HG03095 (cell line): ENCODE results near the gene THG1L.
"Not testable (repeated sequence)": the region's sequence is repeated elsewhere in the genome, so short reads cannot be mapped to it uniquely, and the experiment has no call there.

Source experiments
- ATAC-seq: cut with Tn5 transposase; IDR thresholded peaks from one replicate; pipeline ENCODE4 v1.9.1; 2021; ENCODE audit warnings: moderate library complexity; ENCODE audit not compliant: unreplicated experiment

The THG1L gene

DNA sequence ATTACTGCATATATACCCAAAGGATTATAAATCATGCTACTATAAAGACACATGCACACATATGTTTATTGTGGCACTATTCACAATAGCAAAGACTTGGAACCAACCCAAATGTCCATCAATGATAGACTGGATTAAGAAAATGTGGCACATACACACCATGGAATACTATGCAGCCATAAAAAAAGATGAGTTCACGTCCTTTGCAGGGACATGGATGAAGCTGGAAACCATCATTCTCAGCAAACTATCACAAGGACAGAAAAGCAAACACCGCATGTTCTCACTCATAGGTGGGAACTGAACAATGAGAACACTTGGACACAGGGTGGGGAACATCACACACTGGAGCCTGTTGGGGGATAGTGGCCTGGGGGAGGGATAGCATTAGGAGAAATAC, 4.6 kb upstream of the THG1L start:
- not testable (repeated sequence) for ATAC-seq

DNA sequence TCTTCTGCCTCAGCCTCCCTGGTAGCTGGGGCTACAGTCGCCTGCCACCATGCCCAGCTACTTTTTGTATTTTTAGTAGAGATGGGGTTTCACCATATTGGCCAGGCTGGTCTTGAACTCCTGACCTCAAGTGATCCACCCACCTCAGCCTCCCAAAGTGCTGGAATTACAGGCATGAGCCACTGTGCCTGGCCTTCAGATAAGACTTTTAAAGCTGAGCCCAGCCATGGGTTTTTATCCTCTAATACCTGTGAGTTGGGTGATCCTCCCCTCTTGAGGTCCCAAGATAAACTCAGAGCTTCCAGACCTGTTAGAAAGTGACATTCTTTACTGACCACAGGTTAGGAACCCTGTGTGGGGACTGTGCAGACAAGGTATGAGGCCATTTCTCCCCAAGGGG, 3.4 kb upstream of the THG1L start:
- not testable (repeated sequence) for ATAC-seq

DNA sequence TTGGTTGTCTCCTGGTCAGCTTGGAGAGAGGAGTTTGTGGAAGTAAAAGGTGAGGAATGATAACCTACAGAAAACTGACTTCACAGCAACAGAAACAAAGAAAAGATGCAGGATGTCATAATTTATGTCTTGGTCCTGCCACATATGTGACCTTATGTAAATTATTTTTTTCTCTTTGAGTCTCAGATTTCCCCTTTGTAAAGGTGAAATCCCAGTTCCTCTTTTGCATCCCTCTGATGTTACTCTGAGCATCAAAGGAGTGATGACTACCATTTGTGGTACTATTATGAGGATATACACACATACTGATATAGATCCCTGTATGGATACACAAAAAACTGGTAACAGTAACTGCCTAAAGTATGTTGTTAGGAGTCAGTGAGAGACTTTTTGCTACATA, 1.4 kb upstream of the THG1L start:
- ATAC-seq, result peak; percentile 81

DNA sequence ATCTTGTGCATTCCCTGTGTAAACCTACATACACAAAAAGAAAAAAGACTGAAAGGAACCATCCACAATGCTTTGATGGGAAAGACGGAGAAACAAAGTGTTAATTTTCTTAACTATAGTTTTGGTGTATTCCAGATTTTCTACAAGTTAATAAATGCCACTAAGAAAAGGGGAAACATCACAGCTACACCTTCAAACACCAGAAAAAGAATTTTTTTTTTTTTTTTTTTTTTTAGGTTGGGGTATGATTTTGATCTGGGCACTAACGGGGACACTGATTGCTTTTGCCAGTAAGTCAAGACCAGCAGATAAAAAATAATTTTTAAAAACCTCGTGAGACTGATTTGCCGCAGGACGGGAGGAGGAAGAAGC, 334 bp upstream of the THG1L start:
- ATAC-seq, result no peak

DNA sequence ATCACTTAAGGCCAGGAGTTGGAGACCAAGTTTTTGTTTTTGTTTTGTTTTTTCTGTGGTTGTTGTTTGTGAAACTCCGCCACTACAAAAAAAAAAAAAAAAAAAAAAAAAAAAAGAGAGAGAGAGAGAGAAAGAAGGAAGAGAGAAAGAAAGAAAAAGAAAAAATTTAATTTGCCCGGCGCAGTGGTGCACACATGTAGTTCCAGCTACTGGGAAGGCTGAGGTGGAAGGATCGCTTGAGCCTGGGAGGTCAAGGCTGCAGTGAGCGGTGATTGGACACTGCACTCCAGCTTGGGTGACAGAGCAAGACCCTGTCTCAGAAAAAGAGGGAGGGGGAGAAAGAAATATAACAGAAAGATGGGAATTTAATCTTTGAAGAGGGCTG, 902 bp downstream of the THG1L start:
- no peak for ATAC-seq

DNA sequence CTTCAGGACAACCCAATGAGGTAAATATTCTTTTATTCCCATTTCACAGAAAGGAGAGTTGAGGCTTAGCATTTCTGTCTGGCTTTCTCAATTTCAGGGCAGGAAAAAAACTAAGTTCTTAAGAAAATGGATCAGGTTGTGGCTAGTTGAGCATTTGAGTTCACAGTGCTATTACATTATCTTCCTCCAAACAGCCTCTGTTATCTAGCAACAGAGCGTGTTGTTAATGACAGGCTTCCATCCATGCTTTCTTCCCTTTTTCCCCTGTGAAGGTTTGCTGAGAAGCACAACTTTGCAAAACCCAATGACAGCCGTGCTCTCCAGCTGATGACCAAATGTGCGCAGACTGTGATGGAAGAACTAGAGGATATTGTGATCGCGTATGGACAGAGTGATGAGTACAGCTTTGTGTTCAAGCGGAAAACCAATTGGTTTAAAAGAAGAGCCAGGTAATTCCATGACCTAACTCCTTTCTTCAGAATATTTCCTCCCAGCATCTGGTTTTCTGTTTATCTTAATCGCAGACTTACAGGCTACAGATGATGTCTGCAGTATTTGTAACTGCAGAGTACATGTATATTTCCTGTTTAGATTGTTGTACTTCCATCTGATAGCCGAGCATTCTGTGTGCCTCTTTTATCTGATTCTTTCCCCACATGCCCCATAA, 1.5 kb downstream of the THG1L start:
- ATAC-seq, result no peak

DNA sequence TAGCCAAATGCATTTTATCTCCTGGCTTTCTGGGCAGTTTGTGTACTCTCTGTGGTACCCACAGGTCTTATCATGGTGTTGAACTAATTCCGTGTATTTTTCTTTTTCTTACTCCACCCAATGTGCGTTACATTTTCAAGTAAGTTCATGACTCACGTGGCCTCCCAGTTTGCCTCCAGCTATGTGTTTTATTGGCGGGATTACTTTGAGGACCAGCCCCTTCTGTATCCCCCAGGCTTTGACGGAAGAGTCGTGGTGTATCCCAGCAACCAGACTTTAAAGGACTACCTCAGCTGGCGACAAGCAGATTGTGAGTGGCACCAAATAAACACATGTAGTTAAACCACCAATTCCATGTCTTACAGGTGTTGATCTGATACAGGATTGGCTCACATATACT, 3.2 kb downstream of the THG1L start:
- ATAC-seq, result no peak

DNA sequence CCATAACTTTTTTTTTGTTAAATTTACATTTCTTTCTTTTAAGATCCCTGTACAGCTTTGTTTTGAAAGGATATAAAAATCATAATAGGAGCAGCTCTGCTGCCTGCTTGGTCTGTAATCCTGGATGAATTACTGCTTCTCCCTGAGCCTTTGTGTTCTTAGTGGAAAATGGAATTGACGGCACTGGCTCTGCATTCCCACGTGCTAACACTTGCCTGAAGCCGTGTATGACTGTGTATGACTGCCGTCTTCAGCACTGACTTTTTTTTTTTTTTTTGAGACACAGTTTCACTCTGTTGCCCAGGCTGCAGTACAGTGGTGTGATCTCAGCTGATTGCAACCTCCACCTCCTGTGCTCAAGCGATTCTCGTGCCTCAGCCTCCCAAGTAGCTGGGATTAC, 4.8 kb downstream of the THG1L start:
- ATAC-seq, result no peak

DNA sequence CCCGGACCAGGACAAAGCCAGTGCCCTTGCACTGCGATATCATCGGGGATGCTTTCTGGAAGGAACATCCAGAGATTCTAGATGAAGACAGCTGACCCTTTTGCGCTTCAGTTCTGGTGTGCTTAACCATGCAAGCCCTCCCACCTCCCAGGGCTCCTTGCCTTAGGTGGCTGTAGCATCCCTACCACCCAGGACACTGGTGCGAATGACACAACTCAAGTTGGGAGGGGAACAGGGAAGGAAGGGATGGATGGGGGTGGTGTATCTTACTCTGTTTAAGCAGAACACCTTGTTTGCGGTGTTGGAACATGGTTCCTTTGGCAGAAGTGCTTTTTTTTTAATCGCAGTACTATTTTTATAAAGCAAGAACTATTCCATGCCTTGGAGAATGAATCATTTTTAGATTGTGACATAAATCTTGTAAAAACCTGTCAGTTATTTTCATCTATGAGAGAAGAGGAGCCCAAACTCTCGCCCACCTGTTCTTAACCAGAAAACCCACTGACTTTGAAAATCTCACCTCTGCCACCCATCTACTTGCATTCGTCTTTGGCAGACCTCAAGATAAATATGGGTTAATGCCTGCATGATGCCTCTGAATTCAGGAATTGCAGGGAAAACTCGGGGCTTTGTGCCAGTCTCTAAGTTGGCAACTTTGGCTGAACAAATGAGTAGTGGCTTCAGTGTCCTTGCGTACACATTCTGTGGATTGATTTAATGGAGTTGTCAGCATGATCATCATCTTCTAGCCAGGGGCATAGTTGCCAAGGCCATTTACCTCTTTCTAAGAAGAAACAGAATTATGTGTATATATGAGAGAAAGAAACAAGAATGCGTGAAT, 8.4 kb downstream of the THG1L start:
- no peak for ATAC-seq

DNA sequence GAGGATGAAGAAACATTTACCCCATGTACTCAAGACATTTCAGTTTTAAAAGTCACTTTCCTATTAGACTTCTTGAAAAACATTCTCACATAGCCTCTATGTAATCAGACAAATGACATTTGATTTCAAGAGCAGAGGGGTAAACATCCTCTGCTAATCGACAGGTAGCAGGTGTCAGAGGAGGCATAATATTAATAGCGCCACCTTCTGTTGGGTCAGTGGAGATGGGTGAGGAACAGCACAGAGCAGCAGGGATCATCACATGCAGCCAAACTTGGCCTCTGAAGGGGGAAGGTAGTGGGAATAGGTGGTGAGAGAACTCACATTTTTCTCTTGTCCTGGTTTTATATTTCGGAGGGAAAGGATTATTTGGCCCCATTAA, 9.0 kb downstream of the THG1L start:
- ATAC-seq, result no peak

DNA sequence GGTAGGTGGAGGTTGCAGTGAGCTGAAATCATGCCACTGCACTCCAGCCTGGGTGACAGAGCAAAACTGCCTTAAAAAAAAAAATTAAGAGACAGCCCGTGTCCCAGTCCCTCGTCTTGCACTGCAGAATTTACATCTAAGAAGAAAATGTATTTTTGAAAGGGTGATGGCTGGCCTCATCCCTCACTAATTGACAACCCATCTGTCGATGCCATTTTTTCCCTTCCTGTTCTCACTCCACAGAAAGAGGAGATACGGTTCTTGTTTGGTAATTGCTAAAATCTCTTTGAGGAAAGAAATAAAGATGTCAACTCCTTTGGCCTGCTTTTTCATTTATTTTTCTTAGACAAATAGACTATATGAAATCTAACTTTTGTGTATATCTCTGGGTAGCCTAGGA, 9.9 kb downstream of the THG1L start:
- no peak for ATAC-seq

DNA sequence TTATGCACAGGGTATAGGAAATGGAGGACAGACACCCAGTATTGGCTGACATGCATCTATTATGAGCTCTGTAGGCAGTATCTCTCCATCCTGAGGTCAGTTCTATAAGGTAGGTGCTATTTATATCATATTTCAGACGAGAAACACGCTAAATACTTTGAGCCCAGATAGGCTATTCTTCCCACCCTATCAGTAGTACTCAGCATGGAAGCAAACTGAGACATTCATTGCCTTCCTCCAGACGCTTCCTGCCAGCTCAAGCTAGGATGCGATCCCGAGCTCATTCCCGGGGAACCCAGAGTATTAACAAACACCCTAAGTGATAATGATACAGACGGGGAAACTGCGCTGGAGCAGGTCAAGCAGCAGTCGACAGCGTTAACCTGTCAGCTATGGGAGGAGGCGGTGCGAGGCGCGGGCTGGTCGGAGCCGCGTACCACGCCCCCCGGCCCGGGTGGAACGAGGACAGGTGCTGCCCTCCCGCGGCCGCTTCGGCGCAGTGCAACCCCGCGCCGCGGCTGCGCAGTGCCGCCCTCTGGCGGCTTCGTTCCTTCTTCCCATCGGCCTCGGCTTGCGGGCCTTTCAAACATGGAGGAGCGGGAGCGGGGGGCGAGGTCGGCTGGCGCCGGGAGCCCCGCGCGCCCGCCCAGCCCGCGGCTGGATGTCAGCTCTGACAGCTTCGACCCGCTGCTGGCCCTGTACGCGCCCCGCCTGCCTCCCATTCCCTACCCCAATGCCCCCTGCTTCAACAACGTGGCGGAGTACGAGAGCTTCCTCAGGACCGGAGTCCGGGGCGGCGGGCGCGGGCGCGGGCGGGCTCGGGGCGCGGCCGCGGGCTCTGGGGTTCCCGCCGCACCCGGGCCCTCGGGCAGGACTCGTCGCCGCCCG, 12.2 kb downstream of the THG1L start, which contains the start of gene LSM11:
Gene LSM11 (plus strand): TSS at position 550 of the 888 bp plus-strand sequence. CDS start 39 bp downstream, at position 589.
- ATAC-seq, result peak; percentile 89

DNA sequence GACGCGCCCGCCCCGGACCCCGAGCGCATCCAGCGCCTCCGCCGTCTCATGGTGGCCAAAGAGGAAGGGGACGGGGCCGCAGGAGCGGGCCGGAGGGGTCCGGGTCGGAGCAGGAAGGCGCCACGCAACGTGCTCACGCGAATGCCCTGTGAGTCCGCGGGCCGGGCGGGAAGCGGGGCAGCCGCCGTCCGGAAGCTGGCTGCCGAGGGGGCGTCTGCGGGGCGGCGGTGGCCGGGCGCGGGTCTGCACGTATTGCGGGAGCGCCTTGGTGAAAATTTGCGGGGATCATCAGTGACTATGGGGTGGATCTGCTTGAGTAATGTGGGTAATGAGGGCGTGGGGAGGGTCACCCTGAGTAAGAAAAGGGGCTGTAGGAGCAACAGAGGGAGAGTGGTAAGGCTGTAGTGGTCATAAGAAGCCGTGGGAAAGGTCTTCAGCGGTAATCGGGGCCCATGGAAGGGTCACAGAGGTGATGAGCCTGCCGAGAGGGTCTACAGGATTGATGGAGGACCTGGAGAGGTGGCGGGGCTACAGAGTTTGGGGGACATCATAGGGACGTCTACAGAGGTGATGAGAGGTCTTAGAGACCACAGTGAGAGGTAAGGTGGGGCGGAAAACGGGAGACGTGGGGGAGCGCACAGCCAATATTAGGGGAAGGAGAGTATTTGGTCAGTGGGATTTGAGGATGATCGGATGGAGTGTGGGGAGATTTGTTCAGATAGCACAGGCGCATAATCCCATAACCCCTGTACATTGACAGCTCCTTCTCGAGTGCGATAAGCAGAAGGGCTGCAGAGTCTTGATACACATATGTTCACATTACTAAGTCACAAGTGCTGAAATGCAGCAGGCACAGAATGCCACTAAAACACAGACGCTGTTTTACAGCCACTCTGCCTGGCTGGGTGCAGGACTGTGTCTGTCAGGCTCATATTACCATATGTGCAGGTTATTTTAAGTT, 13.1 kb downstream of the THG1L start:
- peak; percentile 27 for ATAC-seq

DNA sequence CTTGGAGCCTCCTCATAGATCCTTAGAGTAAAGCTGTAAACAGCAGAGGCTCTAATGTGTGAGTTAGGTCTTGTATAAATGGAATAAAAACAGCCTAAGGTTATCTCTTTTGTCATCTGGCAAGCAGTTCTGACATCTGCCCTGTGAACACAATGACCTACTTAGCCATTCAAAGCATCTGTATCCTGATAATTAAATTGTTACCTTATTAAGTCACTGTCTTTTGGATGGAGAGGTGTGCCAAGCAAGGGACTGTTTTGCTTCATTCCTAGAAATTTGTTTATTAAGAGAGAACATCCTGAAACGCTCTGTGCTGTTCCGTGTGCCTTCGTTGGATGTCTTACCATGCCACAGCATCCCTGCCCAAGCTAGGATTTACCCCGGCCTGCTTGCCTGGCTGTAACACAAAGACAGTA, 13.8 kb downstream of the THG1L start:
- ATAC-seq, result no peak

DNA sequence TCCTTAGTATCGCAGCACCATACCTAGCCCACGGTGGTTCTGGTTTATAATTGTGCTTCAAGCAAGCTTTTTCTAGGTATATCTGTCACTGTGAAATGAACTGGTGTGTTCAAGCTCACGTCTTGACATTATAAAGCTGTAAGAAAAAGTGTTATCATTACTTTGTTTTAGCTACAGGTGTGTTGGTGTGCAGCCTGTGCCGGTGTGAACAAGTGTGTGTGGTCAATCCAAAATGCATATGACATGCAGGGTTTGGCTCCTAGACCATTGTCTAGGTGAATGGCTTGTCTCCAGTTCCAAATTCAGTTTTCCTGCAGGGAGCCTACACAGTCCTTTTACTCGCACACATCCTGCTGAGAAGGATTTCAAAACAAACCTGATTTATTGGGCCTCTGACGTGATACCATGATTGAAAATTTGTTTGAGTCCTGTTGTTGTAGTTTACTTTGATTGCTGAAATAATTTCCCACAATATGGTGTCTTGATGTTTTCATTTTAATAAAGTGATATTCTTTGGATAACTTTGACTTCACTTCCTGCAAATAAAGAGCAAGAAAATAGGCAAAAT, 16.0 kb downstream of the THG1L start:
- no peak for ATAC-seq

DNA sequence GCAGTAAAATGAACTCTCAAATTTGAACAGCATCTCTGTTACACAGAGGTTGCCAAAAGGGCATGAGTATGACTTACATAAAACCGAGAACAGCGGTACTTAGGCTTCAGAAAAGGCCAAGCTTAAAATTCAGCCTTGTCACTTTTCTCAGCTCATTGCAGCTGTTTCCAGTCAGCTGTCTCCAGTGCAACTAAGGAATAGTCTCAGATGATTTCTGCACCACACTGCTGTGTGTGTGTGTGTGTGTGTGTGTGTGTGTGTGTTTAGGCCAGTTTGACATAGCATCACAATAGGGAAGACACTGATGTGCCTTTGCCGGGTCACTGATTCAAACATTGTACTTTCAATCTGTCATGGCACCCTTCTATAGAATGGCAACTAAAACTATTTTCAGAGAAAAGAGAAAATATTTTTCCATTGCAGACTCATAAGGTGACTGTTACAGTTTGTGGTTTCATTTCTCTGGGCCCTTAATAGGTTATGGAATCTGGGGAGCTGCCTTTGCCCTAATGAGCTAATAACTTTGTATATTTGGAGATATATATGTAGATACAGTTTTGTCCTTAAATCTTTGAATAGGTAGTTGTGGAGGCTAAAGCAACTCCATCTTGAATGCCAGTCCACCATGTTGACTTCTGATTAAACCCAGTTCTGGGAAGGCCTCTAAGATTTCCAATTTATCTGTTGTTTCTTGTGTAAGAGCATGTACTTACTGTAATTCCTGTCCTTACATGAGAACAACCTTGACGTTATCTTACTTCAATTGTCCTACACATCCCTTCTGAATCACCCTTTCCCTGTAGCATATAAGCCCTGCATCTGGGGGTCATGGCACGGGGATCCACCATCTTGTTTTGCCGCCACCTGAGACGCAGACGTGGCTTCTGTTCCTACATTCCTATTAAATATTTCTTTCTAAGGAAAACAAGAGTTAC, 16.8 kb downstream of the THG1L start:
- no peak for ATAC-seq

DNA sequence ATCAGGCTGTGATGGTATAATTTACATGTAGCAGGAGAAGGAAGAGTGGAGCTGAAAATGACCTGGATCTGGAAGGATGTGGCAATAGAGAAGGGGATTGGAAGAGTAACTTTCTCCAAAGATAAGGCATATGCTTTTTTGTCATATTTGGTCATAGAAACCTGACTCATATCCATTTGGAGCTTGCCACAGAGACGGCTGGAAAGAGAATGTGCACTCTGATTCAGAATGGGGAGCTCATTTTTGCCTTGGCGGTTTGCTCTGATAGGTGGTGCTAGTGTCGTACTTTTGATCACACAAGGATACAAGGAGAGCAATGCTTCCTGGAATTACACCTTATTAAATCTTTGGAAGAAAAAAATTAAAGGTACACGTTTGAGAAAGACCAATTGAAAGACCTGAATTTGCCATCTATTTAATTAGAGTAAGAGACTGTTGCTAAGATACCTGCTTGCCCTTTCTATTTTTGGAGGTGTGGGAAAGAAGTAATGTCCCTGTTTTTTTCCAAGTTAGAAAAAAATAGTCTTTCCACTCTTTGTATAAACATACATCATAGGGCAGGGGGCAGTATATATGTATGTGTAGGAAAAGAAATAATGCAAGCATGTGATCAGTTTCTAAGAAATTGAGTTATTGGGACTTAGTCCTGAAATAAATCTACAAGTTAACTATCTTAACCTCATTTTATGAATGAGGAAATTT, 17.7 kb downstream of the THG1L start:
- ATAC-seq, result no peak

DNA sequence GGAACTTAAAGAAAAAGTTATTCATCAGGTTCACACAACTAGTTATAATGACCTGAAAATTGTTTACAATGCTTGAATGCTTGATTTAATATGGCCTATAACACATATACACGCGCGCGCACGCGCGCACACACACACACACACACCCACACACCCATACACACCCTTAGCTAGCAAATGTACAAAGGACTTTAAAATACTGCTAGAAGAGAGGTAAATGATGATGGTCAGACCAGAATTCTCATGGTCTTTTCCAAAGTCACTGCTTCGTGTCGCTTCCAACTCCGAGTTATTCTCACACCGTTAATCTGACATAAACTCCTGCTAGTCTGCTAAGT, 18.2 kb downstream of the THG1L start:
- no peak for ATAC-seq
